GM18519 (cell line): ENCODE results near the gene MOCOS.

Experiments
- ATAC-seq: cut with Tn5 transposase; IDR thresholded peaks from one replicate; pipeline ENCODE4 v1.9.1; 2021; ENCODE audit warnings: mild to moderate bottlenecking, moderate library complexity; ENCODE audit not compliant: unreplicated experiment, low FRiP score

The MOCOS gene

DNA sequence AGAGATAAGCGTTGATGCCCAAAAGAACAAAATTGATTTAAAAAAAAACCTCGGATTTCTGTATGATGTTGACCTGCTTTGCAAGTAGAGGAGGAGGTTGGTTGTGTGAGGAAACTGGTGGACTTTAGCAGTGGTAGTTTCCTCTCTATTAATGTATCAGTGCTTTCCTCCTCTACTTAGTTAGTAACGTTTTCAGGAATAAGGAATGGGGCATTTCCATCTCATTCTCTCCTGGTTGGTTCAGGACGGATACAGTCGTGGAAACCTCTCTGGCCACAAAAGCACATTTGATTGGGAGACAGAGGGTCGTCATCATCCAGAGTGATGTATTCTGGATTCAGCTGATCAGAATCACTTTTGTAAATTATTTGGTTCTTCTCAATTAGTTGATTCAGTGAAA is 111.7 kb downstream of the MOCOS start:
- ATAC-seq = no peak

DNA sequence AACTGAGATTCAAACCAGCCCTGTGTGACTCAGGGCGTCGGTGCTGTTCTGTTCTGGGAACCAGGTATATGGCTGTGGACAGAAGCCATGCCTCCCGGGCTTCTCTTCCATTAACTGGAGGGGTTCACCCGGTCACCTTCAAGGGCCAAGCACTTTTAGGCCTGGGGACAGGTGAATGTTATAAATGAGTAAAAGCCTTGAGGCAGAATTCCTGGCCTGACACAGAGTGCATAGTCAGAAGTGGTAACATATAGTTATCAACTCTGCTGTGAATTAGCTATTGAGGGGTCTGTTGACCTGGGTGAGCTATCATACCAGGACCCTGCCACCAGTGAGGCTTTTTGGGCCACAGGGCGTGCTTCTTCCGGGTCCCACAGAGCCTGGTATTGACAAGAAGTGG is 112.9 kb downstream of the MOCOS start:
- ATAC-seq = no peak

DNA sequence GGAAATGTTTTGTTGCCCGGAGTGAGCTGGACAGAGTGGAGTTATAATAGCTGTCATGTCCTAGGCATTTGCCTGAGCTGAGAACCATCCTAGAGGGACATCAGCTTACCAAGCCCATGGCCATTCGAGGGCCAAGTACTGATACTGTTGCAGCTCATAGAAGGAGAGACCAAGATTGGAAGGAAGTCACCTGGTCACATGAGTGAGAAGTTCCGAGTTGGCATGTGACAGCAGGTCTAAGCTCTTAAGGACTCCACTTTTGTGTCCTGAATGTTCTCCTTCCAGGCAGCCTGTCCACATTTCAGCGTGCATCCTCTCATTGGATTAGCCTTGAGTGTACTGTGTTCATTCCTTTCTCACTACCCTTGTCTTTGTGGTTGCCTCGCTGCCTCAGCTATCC is 114.6 kb downstream of the MOCOS start:
- ATAC-seq = no peak

DNA sequence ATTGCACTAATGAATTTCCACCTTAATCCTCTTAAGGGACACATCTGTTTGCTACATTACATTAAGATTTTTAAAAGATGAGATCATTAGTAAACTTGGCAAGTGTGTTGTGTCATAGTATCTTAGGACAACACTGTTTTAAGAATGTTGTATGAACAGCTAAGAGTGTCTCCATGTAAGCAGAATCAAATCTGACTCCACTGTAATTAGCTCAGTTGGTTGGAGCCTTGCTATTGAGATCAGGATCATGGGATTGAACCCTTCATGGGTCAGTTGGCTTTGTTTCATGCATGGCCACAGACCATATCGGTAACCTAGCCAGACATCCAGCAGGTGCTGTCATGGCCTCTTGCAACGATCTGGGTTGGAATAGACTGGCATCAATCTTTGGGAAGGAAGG is 115.4 kb downstream of the MOCOS start:
- ATAC-seq = no peak

DNA sequence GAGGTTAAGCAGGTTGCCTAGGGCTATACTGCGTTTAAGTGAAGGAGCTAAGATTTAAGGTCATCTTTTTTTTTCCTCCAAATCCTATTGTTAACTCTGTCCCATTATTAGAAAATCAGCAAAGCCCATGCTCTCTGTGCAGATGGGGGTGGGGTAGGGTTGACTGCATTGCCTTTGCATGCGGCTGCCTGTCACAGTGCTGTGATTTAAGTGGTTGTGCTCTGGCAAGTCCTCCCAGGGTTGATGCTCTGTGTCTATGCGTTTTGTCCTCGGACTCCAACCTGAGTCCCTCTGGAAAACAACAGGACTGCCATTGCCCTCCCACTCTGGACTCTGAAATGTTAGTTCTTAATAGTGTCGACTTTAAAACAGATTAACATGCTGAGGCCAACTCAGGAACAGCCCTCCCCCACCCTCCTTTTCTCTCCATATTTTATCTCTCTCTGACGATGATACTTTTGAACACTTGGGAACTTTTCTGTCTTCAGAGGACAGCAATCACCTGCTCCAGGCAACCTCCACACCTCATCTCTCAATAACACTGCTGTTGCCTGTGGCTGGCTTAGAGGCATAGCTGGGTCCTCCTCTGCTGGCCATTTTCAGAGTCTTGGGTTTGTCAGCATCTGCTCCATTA is 116.0 kb downstream of the MOCOS start:
- ATAC-seq = no peak

GRCh38 chr18:36304723-36305122 is 117.4 kb downstream of the MOCOS start:
- no peak for ATAC-seq

- ATAC-seq = no peak
Observed at GRCh38 chr18:36305375-36305774, 118.1 kb downstream of the MOCOS start.

- ATAC-seq = no peak
Observed at GRCh38 chr18:36307513-36307912, 120.2 kb downstream of the MOCOS start.

DNA sequence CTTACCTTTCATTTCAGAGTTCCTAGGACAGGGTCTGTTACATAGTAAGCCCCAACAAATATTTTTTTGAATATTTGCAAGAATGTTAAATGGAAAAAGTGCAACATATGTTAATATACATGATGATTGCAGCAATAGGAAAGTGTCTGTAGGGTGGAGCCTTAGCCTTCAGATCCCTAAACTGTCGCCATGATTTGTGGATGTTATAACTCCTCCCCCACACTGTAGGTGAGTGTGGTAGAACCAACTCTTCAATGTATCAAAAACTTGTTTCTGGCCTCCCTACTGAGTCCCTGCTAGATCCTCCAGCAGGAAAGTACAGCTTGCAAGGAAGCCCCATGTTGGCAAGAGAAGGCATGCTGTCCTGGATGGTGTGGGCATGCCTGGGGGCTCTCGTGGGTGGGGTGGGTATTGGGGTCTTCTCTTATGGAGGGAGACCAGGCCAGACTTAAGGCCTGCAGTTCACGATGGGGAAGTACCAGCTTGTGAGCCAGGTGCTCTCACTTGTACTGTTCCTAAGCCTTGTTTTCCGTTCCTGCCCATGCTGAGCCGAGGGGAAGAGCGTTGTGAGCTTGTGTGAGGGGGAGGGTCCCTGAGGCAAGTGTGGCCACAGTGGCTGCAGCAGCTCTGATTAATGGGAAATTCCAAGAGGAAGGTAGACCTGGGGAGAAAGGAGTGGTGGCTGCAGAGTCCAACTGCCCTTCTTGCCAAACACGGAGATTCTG is 121.6 kb downstream of the MOCOS start:
- ATAC-seq = no peak

DNA sequence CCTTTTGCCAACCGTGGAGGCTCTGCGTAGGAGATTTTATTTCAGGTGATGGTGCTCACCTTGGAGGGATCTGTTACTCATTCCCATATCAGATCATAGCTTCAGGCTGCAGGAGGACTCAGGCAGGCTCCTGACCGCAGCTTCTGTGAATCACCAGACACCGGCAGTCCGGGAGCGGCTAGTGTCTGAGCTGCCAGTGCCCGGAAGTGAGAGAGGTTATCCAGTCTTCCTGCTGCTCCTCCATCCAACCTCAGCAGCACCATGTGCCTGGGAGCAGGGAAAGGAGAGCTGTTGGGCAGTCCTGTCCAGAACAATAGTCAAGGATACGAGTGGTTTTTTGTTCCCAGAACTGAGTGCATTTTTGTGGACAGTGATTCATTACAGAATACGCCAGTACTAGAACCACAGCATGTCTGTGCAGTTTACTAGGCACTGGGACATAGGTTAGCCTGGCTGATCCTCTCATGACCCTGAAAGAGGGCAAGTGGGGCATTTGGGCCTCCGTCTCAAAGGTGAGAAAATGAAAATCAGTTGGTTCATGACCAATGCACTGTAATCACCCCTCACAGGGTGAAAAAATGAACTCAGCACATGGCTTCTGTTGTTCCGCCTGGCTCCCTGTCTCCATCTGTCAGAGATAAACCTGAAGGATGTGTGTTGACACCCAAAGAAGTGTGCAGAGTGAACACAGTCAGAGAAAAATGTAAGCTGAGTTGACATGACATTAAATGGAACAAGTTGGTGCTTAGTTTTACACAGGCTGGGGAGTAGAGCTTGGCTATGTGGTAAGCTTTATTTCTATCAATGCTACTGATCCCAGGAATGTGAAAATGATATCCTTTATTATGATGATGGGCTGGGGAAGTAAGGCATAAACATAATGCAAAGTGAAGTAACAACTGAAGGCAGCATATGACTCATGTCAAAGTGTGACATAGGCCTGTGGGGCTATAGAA is 122.4 kb downstream of the MOCOS start:
- no peak for ATAC-seq

DNA sequence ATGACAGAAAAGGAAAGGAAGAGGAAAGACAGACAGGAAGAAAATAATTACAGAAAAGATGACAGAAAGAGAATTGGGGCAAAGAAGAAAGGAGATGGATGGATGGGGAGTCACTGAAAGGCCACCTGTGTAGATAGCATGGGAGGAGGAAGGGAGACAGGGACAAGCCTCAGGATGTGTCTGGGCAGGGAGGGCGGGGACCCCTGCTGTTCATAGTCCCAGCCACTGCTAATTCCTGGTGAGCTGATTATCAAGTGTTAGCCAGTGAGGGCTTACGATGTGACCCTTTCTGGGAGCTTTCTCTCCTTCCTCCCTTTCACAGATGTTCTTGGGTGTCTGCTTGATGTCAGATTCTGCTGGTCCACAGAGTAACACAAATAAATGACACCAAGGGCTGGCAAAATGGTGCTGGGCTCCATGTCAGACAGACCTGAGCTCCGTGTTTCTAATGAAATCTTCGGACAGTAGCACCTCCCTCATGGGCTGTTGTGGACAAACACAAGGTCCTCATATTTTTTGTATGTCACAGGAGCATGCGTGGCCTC is 123.8 kb downstream of the MOCOS start:
- ATAC-seq = no peak

GRCh38 chr18:36312806-36313395 is 125.6 kb downstream of the MOCOS start:
- no peak for ATAC-seq

GRCh38 chr18:36314098-36314497 is 126.8 kb downstream of the MOCOS start:
- ATAC-seq = no peak

- no peak for ATAC-seq
Observed at GRCh38 chr18:36314754-36315153, 127.5 kb downstream of the MOCOS start.

DNA sequence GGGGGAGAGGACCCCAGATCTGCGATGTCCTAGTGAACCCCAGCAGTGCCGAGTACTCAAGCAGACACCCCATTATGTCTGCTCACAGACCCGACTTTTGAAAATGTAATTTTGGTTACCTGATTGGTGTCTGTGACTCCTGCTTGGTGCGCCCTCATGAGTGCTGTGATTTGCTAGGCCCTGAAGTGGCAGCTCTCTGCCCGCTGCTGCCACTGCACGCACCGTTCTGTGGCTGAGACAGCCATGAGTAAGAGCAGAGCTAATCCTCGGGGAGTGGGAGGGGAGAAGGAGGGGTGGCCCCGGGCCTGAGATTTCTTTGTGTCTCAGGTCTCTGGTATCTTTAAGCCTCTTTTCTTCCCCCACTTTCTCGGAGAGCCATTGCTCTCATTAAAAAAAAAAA is 128.4 kb downstream of the MOCOS start:
- no peak for ATAC-seq

- no peak for ATAC-seq
Observed at GRCh38 chr18:36316246-36316645, 128.9 kb downstream of the MOCOS start.
